Measurements from ENCODE around the gene SLC29A3. TPM values are rescaled to one million over a fixed set of nuclear protein-coding genes. Genes with fewer than 3 reads are reported as not detected.

Gene SLC29A3
- total RNA-seq, 2 donors from 2014 or later = 14.1 to 16.8 TPM

- DNase-seq = no peak
- H3K9me3 Mint-ChIP-seq = no peaks in the 10 kb centered on the region
- H3K4me1 Mint-ChIP-seq = peaks cover 2% of the 10 kb centered on the region
- peaks cover 51% of the 10 kb centered on the region for H3K27me3 Mint-ChIP-seq (ENCODE audit: insufficient read depth)
- Histone ChIP-seq H3K9ac (ENCODE audit: extremely low read depth, low read length, poor library complexity, severe bottlenecking) (no peak overlapping the region), H3K4me3 (ENCODE audit: low read length) (no peak overlapping the region), H3K4me1 (ENCODE audit: control insufficient read depth, insufficient read depth, low read length) (no peaks in the 10 kb centered on the region), H3K27ac (ENCODE audit: low read depth, low read length) (no peak overlapping the region), H3K27me3 (ENCODE audit: control insufficient read depth, insufficient read depth, low read length, poor library complexity, severe bottlenecking) (peaks cover 41% of the 10 kb centered on the region), H3K9me3 (ENCODE audit: control insufficient read depth, low read length) (no peaks in the 10 kb centered on the region), H3K36me3 (ENCODE audit: control insufficient read depth, insufficient read depth, low read length) (no peaks in the 10 kb centered on the region)
- 46 to 59% methylated on average over 1 of the region's 1 CpG for WGBS, 2 experiments (ENCODE audit: insufficient coverage in 1 of 2, insufficient read length in 1 of 2)
- H3K27ac Mint-ChIP-seq = no peak overlapping the region
- H3K4me3 Mint-ChIP-seq = no peak overlapping the region
- H3K36me3 Mint-ChIP-seq (ENCODE audit: low read depth) = no peaks in the 10 kb centered on the region
- TF ChIP-seq, protein P1, sequence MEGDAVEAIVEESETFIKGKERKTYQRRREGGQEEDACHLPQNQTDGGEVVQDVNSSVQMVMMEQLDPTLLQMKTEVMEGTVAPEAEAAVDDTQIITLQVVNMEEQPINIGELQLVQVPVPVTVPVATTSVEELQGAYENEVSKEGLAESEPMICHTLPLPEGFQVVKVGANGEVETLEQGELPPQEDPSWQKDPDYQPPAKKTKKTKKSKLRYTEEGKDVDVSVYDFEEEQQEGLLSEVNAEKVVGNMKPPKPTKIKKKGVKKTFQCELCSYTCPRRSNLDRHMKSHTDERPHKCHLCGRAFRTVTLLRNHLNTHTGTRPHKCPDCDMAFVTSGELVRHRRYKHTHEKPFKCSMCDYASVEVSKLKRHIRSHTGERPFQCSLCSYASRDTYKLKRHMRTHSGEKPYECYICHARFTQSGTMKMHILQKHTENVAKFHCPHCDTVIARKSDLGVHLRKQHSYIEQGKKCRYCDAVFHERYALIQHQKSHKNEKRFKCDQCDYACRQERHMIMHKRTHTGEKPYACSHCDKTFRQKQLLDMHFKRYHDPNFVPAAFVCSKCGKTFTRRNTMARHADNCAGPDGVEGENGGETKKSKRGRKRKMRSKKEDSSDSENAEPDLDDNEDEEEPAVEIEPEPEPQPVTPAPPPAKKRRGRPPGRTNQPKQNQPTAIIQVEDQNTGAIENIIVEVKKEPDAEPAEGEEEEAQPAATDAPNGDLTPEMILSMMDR (conservative IDR thresholded peaks at IDR 0.05) = no peak
Measured at GRCh38 chr10:71392292-71392691, 73.2 kb downstream of the SLC29A3 start.

DNA sequence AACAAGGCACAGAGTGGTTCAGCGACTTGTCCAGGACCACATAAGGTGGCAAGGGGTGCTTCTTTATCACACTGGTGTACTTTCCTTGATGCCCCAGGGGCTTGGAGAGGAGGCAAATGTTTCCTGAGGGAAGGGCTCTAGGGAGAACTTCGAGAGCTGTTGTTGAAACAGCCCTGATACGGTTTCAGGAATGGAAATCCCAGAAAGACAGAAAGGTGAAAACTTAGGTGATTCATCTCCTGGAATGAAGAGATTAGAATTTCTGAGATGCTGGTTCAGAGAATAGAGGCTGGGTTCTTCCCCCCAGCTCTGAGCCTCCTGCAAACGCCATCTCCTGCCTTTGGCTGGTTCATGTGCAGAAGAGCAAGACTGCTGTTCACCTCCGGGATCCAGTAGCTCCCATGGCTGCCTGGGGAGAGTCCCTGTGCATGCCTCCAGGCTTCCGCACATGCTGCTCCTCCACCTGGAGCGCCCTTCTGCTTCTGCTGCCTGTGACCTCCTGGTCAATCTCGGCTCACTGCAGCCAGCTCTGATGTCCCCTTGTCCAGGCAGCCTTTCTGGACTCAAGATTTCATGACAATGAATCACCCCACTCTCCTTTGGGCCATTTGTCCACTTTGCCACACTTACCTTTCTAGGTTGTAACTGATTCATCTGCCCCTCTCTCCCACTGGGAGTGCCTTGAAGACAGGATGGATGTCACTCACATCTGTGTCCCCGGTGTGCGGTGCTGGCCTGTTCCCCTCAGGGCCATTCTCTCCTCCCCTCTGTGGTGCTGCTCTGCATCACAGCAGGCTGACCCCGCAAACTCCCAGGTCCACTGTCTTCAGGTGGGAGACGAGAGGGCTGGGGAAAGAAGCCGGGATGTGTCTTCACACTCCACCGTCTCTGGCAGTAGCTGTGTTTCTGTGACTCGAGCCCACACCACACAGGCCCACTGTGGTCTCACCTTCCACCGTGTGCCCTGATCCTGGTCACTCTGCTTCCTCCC is 74.0 kb downstream of the SLC29A3 start:
- WGBS, 2 experiments (ENCODE audit: insufficient coverage in 1 of 2, insufficient read length in 1 of 2) = 89 to 92% methylated on average over 14 to 16 of the region's 16 CpGs
- Histone ChIP-seq H3K9me3 (ENCODE audit: control insufficient read depth, low read length) (no peaks in the 10 kb centered on the region), H3K27me3 (ENCODE audit: control insufficient read depth, insufficient read depth, low read length, poor library complexity, severe bottlenecking) (peaks cover 49% of the 10 kb centered on the region), H3K4me1 (ENCODE audit: control insufficient read depth, insufficient read depth, low read length) (peaks cover 6% of the 10 kb centered on the region), H3K36me3 (ENCODE audit: control insufficient read depth, insufficient read depth, low read length) (no peaks in the 10 kb centered on the region), H3K27ac (ENCODE audit: low read depth, low read length) (no peak overlapping the region), H3K9ac (ENCODE audit: extremely low read depth, low read length, poor library complexity, severe bottlenecking) (no peak overlapping the region), H3K4me3 (ENCODE audit: low read length) (no peak overlapping the region)
- no peak overlapping the region for H3K4me3 Mint-ChIP-seq
- H3K9me3 Mint-ChIP-seq = no peaks in the 10 kb centered on the region
- DNase-seq = peak; percentile 29
- H3K27ac Mint-ChIP-seq = no peak overlapping the region
- no peaks in the 10 kb centered on the region for H3K36me3 Mint-ChIP-seq (ENCODE audit: low read depth)
- H3K4me1 Mint-ChIP-seq = peaks cover 4% of the 10 kb centered on the region
- H3K27me3 Mint-ChIP-seq (ENCODE audit: insufficient read depth) = peaks cover 59% of the 10 kb centered on the region
- TF ChIP-seq, protein P1 (conservative IDR thresholded peaks at IDR 0.05) = no peak

DNA sequence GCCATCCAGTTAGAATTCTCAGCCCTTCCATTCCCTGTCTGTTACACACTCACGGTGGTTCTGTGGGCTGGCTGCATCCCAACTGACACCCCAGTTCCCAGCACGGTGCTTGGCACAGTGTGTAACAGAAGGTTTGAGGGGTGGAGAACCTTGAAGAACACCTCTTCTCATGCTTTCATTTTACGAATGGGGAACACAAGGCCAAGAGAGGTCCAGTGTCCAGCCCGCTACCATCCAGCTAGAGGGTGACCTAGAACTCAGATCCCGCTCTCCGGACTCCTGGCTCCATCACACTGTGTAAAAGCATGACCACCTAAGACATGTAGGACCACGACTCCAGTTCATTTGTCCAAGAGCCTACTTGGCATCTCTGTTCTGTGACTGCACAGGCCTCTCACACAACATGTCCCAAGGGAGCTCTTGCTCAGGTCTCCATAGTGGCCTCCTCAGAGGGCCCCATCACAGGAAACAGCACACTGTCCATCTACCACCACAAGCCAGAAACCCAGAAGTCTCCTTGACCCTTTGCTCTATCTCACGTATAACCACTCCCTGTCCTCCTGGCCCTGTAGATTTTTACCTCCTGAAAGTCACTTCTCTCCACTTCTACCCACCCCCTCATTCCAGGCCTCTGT is 74.9 kb downstream of the SLC29A3 start:
- H3K9me3 Mint-ChIP-seq = no peaks in the 10 kb centered on the region
- H3K36me3 Mint-ChIP-seq (ENCODE audit: low read depth) = no peaks in the 10 kb centered on the region
- H3K27me3 Mint-ChIP-seq (ENCODE audit: insufficient read depth) = peaks cover 67% of the 10 kb centered on the region
- peaks cover 5% of the 10 kb centered on the region for H3K4me1 Mint-ChIP-seq
- TF ChIP-seq, protein P1 (conservative IDR thresholded peaks at IDR 0.05) = no peak
- peak; percentile 23 for DNase-seq
- no peak overlapping the region for H3K4me3 ChIP-seq (ENCODE audit: low read length)
- H3K4me1 ChIP-seq (ENCODE audit: control insufficient read depth, insufficient read depth, low read length) = peaks cover 7% of the 10 kb centered on the region
- H3K27ac ChIP-seq (ENCODE audit: low read depth, low read length) = no peak overlapping the region
- no peak overlapping the region for H3K27ac Mint-ChIP-seq
- H3K9ac ChIP-seq (ENCODE audit: extremely low read depth, low read length, poor library complexity, severe bottlenecking) = no peak overlapping the region
- H3K9me3 ChIP-seq (ENCODE audit: control insufficient read depth, low read length) = no peaks in the 10 kb centered on the region
- peaks cover 58% of the 10 kb centered on the region for H3K27me3 ChIP-seq (ENCODE audit: control insufficient read depth, insufficient read depth, low read length, poor library complexity, severe bottlenecking)
- no peak overlapping the region for H3K4me3 Mint-ChIP-seq
- WGBS, 2 experiments (ENCODE audit: insufficient coverage in 1 of 2, insufficient read length in 1 of 2) = 94 to 98% methylated on average over 6 to 8 of the region's 8 CpGs
- H3K36me3 ChIP-seq (ENCODE audit: control insufficient read depth, insufficient read depth, low read length) = no peaks in the 10 kb centered on the region

Measured in endodermal cell (in vitro differentiated cells).